ENCODE data around the gene MYH6.

The MYH6 gene

DNA sequence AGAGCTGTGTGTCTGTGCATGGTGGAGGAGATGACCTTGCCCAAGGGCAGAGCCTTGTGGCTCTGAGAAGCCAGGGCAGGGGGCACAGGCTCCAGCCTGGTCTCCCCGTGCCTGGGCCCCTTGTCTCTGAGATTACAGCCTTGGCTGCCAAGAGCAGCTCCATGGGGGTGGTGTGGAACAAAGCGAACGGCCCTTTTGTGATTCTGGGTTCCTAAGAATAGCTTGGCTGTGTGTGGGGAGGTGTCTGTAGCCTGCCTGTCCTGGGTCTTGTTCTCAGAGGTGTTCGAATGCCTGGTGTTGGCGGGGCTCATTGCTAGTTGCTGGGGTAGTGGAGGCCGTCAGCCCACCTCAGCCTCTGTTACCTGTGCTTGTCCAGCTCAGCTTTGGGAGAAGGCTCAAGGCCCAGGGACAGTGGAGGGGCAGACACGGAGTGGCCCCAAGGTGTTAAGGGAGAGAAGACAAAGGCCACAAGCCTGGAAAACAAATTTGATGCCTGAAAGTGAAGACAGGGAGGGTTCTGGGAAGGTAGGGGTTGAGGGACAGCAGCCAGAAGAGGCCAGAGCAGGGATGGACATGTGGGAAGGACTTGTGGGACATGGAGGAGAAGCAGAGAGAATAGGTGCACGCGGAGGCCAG lies 34.8 kb upstream of the MYH6 start:
- TF ChIP-seq, protein P1, sequence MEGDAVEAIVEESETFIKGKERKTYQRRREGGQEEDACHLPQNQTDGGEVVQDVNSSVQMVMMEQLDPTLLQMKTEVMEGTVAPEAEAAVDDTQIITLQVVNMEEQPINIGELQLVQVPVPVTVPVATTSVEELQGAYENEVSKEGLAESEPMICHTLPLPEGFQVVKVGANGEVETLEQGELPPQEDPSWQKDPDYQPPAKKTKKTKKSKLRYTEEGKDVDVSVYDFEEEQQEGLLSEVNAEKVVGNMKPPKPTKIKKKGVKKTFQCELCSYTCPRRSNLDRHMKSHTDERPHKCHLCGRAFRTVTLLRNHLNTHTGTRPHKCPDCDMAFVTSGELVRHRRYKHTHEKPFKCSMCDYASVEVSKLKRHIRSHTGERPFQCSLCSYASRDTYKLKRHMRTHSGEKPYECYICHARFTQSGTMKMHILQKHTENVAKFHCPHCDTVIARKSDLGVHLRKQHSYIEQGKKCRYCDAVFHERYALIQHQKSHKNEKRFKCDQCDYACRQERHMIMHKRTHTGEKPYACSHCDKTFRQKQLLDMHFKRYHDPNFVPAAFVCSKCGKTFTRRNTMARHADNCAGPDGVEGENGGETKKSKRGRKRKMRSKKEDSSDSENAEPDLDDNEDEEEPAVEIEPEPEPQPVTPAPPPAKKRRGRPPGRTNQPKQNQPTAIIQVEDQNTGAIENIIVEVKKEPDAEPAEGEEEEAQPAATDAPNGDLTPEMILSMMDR (conservative IDR thresholded peaks at IDR 0.05; ENCODE audit: low read depth, low read length): no peak
- no peak overlapping the region for H3K4me3 ChIP-seq (ENCODE audit: low read depth, low read length)
- DNase-seq (ENCODE audit: low read depth): no peak

DNA sequence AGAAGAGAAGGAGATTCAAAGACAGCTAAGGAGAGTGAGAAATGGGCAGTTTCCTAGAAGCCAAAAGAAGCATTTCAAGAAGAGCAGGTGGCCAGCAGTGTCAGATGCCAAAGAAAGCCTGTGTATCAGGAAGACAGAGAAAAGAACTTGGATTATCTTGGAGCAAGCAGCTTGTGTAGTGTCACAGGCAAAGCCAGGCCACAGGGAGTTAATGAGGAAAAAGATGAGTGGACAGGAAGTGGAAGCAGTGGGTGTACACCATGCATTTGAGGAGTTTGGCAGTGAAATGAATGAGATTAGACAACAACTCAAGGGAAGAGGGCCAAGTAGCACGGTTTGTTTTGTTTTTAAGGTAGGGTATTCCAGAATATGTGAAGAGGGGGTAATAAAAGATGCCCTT lies 33.0 kb upstream of the MYH6 start:
- DNase-seq (ENCODE audit: low read depth): peak; percentile 34
- H3K4me3 ChIP-seq (ENCODE audit: low read depth, low read length): no peak overlapping the region
- TF ChIP-seq, protein P1 (conservative IDR thresholded peaks at IDR 0.05; ENCODE audit: low read depth, low read length): no peak

DNA sequence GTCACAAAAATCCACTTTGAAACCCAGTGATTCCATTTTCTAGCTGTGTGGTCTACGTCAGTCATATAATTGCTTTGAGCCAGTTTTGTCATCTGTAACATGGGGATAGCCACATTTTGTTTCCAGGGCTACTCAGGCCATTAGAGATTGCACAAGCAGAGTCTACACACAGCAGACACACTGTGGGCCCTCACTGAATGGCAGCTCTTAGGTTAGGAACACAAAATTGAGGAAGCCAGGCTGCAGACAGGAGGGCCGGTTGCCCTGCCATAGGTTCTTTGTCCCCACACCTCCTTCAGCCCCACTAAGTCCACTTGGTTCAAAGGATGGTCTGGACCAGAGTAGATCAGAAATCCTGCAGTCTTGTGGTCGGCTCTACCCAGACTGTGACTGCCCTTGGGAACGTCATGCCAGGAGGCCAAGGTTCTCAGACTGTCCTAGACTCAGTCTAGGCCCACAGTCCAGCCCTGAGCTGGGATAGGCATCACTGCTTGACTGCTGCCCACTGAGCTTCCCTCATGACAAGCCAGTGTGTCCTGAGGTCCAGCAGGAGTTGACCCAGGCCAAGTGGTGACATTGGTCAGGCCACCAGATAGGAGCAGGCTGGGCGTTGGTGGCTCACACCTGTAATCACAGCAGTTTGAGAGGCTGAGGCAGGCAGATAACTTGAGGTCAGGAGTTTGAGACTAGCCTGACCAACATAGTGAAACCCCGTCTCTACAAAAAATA lies 31.2 kb upstream of the MYH6 start:
- no peak overlapping the region for H3K4me3 ChIP-seq (ENCODE audit: low read depth, low read length)
- TF ChIP-seq, protein P1 (conservative IDR thresholded peaks at IDR 0.05; ENCODE audit: low read depth, low read length): no peak
- DNase-seq (ENCODE audit: low read depth): no peak

DNA sequence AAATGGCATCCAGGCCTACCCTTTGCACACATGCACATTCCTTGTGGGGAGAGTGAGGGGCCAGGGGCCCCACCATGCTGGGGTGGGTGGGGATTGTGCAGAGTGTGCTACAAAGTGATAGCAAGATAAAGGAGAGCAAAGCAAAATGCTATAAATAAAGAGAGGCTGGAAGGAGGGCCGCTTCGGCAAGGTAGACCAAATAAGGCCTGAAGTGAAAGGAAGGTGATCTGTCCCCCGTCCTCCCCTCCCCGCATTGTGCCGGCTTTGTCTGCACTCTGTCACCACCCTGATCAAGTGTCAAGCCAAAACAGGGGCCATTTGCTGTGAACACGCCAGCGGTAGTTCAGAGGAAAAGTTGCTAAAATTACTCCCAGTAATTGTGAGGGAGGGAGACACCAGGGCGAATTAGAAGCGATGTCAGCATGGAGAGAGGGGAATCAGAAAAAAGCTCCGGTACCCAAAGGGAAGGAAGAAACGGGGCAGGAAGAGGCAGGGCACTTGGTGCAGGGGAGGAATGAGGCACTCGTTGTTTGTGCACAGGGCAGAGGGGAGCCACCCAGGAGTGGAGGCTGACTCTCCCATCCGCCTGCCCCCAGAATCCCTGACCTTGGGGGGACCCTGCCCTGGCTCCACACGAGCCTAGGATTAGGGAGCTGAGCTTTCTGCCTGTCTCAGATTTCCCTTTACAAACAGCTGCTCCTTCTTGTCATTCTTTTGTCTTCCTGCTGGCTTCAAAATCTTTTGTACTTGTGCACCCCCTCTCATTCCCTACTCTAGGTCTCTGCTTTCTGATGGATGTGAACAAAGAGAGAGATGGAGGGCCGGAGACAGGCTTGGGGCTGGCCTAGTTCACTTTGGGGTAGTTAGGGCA lies 30.3 kb upstream of the MYH6 start:
- no peak for DNase-seq (ENCODE audit: low read depth)
- H3K4me3 ChIP-seq (ENCODE audit: low read depth, low read length): no peak overlapping the region
- TF ChIP-seq, protein P1 (conservative IDR thresholded peaks at IDR 0.05; ENCODE audit: low read depth, low read length): no peak

DNA sequence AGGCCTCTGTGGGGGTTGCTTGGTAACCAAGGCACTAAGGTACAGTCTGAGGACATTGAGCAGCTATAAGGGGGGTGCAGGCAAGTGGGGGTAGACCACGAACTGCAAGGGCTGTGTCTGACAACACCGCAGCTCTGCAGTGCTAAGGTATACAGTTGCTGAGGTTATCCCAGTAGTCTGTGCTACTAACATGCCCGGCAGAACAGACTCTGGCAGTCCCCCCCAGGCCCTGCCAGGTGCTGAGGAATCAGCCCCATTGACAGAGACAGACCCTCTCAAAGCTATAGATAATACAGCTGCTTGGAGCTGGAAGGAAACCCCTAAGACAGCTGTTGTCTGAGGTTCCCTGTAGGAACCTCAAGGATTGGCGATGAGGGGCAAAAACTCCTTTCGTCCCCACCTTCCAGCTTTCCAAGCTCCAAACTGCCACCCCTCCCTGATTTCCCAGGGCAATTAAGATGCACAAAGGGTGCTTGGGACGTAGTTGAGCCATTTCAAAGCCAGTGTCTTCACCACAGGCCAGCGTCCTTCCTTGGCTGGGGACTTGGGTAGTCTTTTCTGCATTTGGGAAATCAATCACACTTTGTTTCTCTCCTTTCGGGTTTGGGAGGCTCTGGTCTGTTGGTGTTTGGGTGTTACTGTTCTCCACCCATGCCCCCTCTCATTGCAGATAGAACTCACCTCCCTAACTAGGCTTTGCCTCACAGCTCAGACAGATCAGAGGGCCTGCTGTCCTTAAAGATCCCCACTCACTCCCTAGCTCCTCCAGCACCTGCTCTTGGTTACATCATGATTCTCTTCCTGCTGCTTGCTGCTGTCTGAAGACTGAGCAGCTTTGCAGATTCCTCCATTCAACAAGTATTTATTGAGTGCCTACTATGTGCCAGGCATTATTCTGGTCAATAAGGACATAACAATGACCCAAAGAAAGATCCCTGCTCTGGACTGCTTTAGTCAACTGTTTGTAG lies 29.3 kb upstream of the MYH6 start:
- no peak for DNase-seq (ENCODE audit: low read depth)
- no peak overlapping the region for H3K4me3 ChIP-seq (ENCODE audit: low read depth, low read length)
- TF ChIP-seq, protein P1 (conservative IDR thresholded peaks at IDR 0.05; ENCODE audit: low read depth, low read length): no peak
